Measurements from ENCODE around the gene FBXW10B.
"Not testable (repeated sequence)": the region's sequence is repeated elsewhere in the genome, so short reads cannot be mapped to it uniquely, and the experiment has no call there.

- not testable (repeated sequence) for TF ChIP-seq EP300 (IDR thresholded peaks at IDR 0.05); NR3C1 (IDR thresholded peaks at IDR 0.05); POLR2A (IDR thresholded peaks at IDR 0.05; ENCODE audit: low read length); ZFP36 (IDR thresholded peaks at IDR 0.05; ENCODE audit: borderline replicate concordance, partially characterized antibody); REST (IDR thresholded peaks at IDR 0.05); RCOR1 (IDR thresholded peaks at IDR 0.05; ENCODE audit: low read depth, low read length); HDAC2 (IDR thresholded peaks at IDR 0.05)
- TF ChIP-seq, protein P1, sequence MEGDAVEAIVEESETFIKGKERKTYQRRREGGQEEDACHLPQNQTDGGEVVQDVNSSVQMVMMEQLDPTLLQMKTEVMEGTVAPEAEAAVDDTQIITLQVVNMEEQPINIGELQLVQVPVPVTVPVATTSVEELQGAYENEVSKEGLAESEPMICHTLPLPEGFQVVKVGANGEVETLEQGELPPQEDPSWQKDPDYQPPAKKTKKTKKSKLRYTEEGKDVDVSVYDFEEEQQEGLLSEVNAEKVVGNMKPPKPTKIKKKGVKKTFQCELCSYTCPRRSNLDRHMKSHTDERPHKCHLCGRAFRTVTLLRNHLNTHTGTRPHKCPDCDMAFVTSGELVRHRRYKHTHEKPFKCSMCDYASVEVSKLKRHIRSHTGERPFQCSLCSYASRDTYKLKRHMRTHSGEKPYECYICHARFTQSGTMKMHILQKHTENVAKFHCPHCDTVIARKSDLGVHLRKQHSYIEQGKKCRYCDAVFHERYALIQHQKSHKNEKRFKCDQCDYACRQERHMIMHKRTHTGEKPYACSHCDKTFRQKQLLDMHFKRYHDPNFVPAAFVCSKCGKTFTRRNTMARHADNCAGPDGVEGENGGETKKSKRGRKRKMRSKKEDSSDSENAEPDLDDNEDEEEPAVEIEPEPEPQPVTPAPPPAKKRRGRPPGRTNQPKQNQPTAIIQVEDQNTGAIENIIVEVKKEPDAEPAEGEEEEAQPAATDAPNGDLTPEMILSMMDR (IDR thresholded peaks at IDR 0.05), result not testable (repeated sequence)
- TF ChIP-seq, protein P2, sequence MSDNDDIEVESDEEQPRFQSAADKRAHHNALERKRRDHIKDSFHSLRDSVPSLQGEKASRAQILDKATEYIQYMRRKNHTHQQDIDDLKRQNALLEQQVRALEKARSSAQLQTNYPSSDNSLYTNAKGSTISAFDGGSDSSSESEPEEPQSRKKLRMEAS (IDR thresholded peaks at IDR 0.05), result not testable (repeated sequence)
- TF ChIP-seq, protein P3, sequence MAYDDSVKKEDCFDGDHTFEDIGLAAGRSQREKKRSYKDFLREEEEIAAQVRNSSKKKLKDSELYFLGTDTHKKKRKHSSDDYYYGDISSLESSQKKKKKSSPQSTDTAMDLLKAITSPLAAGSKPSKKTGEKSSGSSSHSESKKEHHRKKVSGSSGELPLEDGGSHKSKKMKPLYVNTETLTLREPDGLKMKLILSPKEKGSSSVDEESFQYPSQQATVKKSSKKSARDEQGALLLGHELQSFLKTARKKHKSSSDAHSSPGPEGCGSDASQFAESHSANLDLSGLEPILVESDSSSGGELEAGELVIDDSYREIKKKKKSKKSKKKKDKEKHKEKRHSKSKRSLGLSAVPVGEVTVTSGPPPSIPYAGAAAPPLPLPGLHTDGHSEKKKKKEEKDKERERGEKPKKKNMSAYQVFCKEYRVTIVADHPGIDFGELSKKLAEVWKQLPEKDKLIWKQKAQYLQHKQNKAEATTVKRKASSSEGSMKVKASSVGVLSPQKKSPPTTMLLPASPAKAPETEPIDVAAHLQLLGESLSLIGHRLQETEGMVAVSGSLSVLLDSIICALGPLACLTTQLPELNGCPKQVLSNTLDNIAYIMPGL (CRISPR knock-in tag; IDR thresholded peaks at IDR 0.05; ENCODE audit: borderline replicate concordance), result not testable (repeated sequence)
- TF ChIP-seq, protein P4, sequence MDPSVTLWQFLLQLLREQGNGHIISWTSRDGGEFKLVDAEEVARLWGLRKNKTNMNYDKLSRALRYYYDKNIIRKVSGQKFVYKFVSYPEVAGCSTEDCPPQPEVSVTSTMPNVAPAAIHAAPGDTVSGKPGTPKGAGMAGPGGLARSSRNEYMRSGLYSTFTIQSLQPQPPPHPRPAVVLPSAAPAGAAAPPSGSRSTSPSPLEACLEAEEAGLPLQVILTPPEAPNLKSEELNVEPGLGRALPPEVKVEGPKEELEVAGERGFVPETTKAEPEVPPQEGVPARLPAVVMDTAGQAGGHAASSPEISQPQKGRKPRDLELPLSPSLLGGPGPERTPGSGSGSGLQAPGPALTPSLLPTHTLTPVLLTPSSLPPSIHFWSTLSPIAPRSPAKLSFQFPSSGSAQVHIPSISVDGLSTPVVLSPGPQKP (IDR thresholded peaks at IDR 0.05; ENCODE audit: low read depth, low read length), result not testable (repeated sequence)
Measured at GRCh38 chr17:15576848-15577247, 42.7 kb downstream of the FBXW10B start.
